Measurements from ENCODE around the gene ANAPC15.

The ANAPC15 gene

DNA sequence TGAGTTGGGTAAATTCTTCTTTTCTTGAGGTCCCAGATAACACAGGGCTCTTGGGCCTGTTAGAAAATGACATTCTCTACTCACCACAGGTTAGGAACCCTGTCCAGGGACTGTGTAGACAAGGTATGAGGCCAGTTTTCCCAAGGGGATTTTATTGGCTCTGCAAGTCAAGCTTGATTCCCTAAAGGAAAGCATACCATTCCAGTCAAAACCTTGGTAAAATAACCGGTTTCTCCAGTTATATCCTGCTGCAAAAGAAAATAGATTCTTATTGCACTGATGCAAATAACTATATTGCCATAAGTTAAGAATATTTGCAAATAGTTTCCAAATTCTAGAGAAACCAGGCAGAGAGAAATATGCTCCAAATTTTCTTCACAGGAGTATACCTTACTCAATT lies 13.5 kb upstream of the ANAPC15 start:
- no peak for DNase-seq (ENCODE audit: low read depth in 2 of 2)

DNA sequence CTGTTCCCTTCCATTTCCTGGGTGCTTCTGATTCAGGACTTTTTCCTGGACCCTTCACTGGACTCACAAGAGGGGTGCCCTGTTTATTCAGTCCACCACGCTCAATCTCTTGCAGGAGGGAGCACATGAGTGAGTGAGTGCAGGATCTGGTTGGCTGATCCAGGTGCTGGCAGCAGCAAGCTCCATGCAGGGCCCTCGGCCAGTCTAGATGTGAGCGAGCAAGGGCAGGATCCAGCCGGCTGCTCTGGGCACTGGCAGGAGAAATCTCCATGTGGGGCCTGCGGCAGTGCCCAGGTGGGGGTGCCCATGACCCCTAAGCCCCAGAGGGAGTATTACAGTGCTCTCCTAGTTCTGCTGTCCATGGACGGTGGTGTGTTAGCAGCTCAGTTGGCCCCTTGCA lies 11.6 kb upstream of the ANAPC15 start:
- no peak for DNase-seq (ENCODE audit: low read depth in 2 of 2)

DNA sequence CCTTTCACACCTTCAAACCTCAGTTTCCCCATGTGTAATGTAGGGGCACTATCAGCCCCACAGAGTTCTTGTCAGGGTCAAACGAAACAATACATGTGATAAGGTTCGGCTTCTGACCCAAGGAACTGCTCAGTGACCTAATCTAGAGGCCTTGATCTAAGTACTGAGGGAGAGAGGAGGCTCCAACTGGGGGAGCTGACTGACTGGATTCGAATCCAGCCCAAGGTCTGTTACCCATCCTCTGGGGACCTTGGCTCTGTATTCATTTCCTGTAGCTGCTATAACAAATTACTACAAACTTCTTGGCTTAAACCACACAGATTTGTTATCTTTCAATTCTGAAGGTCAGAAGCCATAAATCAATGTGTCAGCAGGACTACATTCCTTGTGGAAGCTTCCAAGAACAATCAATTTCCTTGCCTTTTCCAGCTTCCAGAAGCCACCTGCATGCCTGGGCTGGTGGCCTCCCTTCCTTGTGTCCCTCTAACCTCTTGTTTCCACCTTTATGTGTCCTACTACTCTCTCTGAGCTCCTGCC lies 10.7 kb upstream of the ANAPC15 start:
- no peak for DNase-seq (ENCODE audit: low read depth in 2 of 2)

DNA sequence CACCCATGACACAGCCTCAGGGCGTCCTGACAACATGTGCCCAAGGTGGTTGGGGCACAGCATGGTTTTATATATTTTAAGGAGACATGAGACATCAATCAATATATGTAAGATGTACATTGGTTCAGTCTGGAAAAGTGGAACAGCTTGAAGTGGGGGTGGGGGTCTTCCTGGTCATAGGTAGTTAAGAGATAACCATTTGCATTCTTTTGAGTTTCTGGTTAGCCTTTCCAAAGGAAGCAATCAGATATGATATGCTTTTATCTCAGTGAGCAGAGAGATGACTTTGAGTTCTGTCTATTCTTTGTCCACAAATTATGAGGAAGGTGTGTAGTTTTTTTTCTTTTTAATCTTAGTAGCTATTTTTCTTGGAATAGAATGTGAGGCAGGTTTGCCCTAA lies 10.1 kb upstream of the ANAPC15 start:
- DNase-seq (ENCODE audit: low read depth in 2 of 2): no peak

DNA sequence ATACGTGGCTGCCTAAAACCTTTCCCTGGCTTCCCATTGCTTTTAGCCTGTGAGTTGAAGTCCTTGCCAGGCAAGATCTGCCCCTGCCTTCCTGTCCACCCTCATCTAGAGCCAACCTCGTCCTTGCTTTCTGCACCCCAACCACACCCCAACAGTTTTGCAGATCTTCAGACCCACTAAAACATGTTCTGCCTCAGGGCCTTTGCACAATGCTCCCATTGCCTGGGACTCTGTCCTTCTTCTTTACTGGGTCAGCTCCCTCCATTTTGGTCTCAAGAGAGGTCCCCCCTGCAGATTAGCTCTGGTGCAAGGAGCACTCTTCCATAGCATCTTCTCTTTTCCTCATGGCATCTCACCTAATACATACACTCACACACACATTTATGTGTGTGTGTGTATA lies 8.4 kb upstream of the ANAPC15 start:
- DNase-seq (ENCODE audit: low read depth in 2 of 2): no peak

DNA sequence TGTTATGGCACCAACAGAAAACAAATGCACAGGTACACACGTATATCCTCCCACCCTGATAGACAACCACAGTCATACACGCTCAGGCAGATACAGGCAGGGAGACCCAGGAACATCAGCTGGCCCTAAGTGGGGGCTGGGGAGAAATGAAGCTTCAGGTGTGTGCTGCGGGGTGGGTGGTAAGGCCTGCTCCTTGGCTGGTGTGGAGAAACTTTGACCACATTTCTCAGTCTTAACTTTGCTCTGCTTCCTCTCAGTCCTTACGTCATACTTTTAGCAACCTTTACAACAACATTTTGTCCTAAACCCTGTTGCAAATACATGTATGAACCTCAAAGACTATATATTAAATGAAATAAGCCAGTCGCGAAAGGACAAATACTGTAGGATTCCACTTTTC lies 6.7 kb upstream of the ANAPC15 start:
- no peak for DNase-seq (ENCODE audit: low read depth in 2 of 2)

DNA sequence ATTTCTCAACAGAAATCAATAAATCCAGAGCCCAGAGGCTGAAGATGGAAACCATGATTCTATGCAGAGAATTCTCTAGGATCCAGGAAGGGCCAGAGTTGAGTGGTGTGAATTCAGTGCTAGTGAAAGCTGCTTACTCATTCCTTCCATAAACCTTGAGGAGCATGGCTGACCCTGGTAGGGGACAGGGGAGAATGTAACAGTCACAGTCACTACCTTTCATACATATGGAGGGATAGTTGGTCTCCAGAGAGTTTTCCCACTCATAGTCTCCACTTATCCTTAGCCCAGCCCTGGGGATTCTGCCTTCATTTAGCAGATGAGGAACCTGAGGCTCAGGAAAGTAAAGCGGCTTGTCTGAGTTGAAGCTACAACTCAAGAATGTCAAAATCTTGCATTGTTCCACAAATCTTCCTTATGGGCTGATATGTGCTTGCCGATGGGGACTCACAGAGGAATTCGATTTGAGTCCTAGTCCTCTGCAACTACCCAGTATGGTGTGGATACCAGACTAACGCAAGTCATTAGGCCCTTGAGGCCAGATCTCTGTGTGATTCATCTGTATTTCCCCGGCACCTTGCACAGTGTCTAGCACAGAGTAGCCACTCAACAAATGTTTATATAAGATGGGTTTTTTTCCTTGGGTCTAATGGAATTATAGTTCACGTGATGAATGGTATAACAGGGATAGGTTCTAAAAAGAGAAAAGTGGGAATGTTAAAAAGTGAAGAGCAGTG lies 3.7 kb upstream of the ANAPC15 start:
- DNase-seq (ENCODE audit: low read depth in 2 of 2): no peak

DNA sequence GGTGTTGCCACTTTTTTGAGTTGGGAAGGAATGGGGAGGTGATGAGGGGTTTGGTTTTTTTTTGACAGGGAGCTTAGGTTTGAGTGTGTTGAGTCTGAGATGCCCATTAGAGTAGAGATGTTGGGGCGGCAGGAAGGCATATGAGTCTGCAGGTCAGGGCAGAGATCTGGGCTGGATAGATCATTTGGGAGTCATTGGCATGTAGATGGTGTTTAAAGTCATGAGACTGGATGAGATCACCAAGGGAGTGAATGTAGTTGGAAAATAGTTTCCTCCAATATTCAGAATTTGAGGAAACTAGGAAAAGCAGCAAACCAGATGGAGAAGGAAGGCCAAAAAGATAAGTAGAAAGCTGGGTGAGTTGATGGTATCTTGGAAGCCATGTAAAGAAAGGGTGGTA lies 2.1 kb upstream of the ANAPC15 start:
- no peak for DNase-seq (ENCODE audit: low read depth in 2 of 2)

DNA sequence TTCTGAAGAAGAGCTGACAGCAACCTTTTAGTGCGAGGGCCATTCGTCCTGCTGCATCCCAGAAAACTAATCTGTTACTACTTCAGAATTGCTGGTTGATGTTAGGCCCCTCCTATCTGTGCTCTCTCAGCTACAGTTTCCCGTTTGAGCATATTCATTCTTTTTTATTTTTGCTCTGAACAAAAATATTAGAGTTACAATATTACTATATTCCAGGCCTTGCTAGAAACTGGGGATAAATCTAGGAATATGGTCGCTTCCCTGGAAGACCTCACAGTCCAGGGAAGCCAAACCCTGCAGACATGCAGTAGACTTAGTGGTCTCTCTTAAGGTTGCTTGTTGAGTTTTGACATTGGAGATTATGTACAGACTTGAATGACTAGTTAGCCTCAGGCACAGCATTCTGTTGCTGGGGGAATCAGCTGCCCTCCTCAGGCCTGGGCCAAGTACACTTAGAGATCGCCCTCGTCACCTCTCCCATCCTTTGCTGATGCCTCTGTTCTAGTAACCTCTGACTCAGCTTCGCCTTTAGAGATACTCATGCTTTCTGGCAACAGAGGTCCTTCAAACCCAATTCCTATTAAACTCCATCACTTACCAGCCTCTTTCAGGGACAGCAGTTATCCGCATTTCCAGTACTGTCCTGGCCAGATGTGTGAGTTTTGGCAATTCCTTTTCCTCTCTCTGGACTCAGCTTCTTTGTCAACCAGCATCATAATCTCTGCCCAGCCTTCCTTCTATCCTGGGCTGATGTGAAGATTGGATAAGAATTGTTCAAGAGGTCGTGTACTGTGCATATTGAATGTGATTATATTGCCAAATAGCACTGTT lies 698 bp upstream of the ANAPC15 start:
- DNase-seq (ENCODE audit: low read depth in 2 of 2): no peak

DNA sequence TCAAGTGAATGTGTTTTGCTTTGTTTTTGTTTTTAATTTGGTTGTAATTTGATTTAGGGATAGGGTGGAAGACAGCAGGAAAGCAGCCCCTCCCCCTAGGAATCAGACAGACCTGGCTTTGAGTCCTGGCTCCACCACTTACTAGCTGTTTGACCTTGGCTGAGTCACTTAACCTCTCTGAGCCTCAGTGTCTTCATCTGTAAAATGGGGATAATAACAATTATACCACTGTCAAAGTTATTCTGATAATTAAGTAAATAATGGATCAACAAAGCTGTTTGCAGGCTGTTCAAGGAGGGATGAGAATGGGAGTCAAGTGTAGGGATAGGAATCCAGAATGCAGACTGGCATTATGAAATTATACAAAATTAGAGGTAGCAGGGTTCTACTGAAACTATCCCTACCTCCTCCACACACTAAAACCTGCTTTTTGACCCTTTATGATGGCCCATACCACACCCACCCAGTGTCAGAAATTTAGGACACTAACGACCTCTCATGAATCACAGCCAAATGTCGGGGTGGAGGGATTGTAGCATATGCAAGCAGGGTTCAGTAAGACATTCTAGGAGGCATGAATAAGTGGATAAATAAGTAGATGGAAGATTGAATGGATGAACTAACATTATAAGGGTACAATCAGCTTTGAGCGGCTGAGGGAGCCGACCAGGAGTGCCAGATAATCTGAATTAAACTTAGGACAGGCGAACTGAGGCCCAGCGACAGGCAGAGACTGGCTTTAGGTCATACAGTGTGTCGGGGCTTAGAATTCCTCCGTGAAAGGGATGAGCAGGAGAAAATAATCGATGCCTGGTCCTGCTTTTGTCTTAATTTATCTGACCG lies 974 bp downstream of the ANAPC15 start:
- no peak for DNase-seq (ENCODE audit: low read depth in 2 of 2)

DNA sequence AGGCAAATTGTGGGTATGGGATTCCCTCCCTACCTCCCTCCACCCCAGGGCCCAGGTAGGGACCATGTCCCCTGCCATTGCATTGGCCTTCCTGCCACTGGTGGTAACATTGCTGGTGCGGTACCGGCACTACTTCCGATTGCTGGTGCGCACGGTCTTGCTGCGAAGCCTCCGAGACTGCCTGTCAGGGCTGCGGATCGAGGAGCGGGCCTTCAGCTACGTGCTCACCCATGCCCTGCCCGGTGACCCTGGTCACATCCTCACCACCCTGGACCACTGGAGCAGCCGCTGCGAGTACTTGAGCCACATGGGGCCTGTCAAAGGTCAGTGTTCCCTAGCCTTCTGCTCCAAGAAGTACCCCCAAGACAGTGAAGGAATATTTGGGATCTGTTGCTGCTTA lies 6.6 kb downstream of the ANAPC15 start, which contains the start of gene TOMT:
TOMT (plus strand) TSS at position 37 of the 400 bp plus-strand sequence; CDS start at position 65, 28 bp downstream.
- no peak for DNase-seq (ENCODE audit: low read depth in 2 of 2)

DNA sequence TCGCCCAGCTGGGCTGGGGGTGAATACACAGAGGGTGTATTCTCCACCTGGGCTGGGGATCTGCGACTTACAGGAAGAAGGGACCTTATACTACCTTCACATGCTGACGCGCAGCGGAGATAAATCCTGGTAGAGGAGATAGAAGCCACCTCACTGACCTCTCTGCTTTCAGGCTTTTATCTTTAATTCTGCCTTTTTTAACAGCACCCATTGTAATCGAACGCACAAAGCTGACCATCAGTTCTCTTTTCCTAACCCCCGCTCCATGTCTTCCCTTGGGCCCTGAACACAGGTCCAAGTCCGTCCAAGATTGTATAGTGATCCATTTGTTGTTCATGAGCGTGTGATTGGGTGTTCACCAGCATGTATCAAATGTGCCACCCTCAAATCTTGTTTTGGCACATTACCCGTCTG lies 8.7 kb downstream of the ANAPC15 start:
- DNase-seq (ENCODE audit: low read depth in 2 of 2): no peak

DNA sequence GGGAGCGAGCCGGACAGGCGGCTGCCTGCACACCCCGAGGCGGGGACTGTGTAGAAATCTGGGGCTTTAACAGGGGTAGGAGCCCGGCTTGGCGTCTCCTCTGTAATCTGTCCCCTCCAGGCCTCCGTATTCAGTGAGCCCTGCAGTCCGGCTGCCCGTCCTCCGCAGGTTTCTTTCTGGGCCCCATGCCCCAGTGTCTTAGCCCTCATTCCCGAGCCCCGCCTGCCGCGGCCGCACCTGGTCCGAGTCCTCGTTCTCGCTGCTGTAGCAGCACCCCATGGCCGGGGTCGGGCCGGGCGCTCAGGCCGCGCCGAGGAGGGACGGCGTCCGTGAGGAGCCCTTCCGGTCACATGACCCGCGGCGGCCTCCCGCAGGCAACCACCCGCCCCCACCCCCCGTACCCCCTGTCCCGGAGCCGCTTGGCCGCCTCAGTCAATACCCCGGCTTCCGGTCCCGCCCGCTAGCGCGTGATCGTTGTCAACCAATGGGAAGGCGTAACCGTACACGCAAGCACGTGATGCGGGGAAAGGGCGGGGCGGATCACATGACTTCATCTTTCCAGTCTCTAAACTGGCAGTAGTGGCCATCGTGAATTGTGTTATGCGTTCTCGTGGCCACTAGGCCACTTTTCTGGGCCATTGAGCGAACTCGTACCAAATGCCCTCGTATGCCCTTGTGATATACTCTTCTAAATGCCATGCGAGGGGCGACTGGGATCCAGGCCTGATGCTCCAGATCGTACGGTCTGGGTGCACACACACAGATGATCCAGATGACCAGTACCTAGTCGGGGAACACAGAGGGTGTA lies 9.3 kb downstream of the ANAPC15 start, which contains the start of gene LAMTOR1:
LAMTOR1 (minus strand) TSS at position 352 of the 808 bp plus-strand sequence; CDS start at position 279, 73 bp downstream.
- DNase-seq (ENCODE audit: low read depth in 2 of 2): peak; percentile 94 to 97

DNA sequence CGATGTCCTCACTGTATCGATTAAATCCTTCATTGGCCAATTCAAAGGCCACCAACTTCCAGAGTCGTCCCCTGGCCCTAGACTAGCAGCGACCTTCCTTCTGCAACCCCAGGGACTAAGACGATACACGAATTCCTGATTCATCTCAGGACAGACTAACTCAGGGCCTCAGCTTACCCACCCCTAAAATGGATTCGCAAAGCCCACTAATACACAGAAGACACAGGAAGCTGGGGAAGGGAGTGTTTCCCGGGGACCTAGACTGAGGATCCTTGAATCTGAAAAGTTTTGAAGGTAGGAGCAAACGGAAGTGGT lies 9.9 kb downstream of the ANAPC15 start:
- no peak for DNase-seq (ENCODE audit: low read depth in 2 of 2)

DNA sequence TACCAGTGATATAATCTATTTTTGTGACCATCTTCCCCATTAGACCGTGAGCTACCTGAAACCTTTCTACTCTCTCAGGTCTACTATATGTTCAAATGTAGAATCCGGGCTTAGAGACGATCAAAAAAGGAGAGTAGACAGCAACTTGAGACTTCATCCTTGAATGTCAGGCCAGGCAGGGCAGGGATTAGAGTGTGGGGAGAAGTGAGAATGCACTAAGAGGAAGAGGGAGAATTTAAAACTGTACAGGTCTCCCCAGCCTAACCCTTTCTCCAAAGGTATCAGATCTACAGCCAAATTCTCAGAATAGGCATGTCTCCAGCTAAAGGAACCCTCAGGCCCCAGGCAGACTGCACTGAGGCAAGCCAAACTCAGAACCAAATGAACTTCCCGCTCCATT lies 10.3 kb downstream of the ANAPC15 start:
- no peak for DNase-seq (ENCODE audit: low read depth in 2 of 2)

DNA sequence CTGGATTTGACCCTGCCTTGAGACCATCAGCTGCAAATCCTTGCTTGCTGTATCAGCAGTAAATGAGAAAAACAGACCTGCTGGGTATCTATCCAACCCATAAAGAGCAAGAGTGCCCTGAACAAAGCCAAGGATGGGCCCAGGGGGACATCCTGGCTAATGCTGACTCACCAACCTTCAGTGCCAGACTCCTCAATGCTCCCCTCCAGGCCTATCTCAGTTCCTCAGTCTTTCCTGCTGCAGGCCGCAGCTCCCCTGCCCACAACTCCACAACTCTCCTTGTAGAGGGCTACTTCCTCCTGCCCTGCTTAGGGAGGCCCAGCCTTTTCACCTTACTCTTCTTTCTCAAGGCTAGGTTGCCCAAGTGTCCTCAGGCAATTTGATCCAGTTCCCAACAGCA lies 12.0 kb downstream of the ANAPC15 start:
- no peak for DNase-seq (ENCODE audit: low read depth in 2 of 2)

DNA sequence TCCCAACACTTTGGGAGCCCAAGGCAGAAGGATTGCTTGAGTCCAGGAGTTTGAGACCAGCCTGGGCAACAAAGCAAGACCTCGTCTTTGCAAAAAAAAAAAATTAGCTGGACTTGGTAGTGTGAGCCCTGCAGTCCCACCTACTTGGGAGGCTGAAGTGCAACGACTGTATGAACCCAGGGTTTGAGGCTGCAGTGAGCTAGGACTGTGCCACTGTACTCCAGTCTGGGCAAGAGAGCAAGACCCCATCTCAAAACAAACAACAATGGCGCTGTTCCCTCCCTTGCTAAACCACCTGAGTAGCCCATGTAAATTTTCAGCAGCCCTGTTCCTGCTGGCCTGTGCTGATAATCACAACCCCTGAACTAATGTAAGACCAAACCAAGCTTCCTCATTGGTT lies 12.5 kb downstream of the ANAPC15 start:
- no peak for DNase-seq (ENCODE audit: low read depth in 2 of 2)

DNA sequence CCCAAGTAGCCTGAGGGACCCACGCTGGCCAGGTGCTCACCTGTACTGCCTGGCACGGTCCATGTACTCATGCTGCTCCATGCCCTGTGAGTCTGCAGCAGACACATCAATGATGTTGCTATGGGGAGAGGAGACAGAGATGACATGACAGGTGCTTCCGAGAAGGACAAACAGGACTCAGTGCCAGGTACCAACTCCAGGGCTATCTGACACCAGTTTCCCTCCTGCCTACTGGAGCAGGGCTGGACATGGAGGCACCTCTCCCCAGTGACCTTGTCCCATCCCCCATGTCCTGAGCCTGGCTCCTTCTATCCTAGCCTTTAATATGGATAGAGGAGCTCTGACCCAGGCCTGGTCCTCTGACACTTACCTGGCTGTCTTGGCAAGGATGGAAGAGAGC lies 13.8 kb downstream of the ANAPC15 start:
- no peak for DNase-seq (ENCODE audit: low read depth in 2 of 2)

DNA sequence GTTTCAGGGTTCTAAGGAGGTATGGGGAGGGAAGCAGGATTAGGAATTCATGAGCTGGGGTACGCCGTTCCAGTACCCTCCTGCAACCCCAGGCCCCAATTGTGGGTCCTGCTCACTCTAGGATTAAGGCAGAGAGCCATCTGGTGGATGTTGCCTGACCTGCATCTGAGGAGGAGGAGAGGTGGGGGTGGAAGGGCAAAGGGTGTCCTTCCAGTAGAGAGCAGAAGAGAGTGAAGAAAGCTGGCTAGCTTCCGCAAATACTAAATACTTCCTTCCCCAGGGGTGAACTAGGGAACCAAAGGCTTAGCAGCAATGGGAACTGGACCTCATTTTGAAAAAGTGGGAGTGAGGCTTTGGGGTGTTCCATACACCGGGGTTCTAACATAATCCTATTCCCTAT lies 21.2 kb downstream of the ANAPC15 start:
- peak in 1 of 2 donors; percentile 35 for DNase-seq (ENCODE audit: low read depth in 2 of 2)

DNA sequence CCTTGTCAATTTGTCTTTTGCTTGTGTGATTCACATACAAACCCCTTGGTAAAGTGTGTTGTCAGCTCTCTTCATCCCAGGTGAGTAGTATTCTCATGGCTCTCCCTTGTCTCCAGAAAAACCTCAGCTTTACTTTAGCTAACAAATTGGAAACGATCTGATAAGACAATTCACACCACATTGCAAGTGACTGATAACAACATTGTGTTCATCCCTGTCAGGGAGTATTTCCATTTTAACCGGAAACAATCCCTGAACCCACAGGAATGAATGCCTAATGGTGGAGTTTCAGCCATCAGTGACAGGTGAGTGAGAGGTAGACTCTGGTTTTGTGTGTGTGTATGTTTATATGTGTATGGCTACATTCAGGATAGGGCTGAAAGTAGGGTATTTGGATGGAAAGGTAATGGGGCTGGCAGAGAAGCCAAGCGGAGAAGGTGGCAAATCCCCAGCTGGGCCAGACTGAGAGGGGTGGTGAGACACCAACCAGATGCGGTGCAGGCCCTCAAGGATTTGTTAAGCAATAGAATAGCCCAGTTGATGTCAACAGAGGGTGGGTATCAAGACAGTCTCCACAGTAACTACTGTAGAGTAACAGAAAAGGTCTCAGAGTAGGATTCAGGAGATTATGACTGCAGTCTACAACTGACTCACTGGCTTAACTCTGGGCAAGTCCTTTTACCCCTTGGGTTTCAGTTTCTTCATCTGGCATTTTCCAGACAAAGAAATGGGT lies 24.3 kb downstream of the ANAPC15 start:
- no peak for DNase-seq (ENCODE audit: low read depth in 2 of 2)
